Neural cell (in vitro differentiated cells): ENCODE results near the gene MAP3K14. TPM values are rescaled to one million over a fixed set of nuclear protein-coding genes. Genes with fewer than 3 reads are reported as not detected.

Experiments used
- H2AFZ ChIP-seq: fragments of 200-600, 300-800 bp; sonication (generic), shearing (Covaris generic); 2 replicates; pipeline ENCODE4 v1.6.0; 2014; ENCODE audit warnings: low read depth, mild to moderate bottlenecking, antibody characterized with exemption, low read length, moderate library complexity
- H3F3A ChIP-seq: fragments of 200-600 bp; shearing (Covaris generic); 2 replicates; pipeline ENCODE4 v1.6.1; 2016; ENCODE audit warnings: mild to moderate bottlenecking, moderate library complexity, mixed read lengths, antibody characterized with exemption, low read length; ENCODE audit not compliant: insufficient read depth, poor library complexity, severe bottlenecking
- H3K27ac ChIP-seq: fragments of 200-600, 300-800 bp; sonication (generic), shearing (Covaris generic); 2 replicates; pipeline ENCODE4 v1.5.1; 2014; ENCODE audit warnings: mild to moderate bottlenecking, low read length, moderate library complexity
- H3K27me3 ChIP-seq: fragments of 300-800, 200-600 bp; sonication (generic), shearing (Covaris generic); 2 replicates; pipeline ENCODE4 v1.6.0; 2014; ENCODE audit warnings: mild to moderate bottlenecking, low read depth, low read length, moderate library complexity; ENCODE audit not compliant: insufficient read depth
- H3K36me3 ChIP-seq: fragments of 300-800, 200-600 bp; sonication (generic), shearing (Covaris generic); 2 replicates; pipeline ENCODE4 v1.5.1; 2014; ENCODE audit warnings: mild to moderate bottlenecking, antibody characterized with exemption, low read length, moderate library complexity; ENCODE audit not compliant: insufficient read depth
- H3K4me2 ChIP-seq: fragments of 300-800, 200-600 bp; sonication (generic), shearing (Covaris generic); 2 replicates; pipeline ENCODE4 v1.6.0; 2014; ENCODE audit warnings: mild to moderate bottlenecking, low read length
- H3K4me3 ChIP-seq: fragments of 300-800, 200-600 bp; sonication (generic), shearing (Covaris generic); 2 replicates; pipeline ENCODE4 v1.5.1; 2014; ENCODE audit warnings: mild to moderate bottlenecking, low read length, moderate library complexity
- H3K79me2 ChIP-seq: fragments of 200-600 bp; shearing (Covaris generic); replicated peaks from 2 replicates; pipeline ENCODE4 v1.6.0; 2014; ENCODE audit warnings: mild to moderate bottlenecking, low read length, moderate library complexity; ENCODE audit not compliant: insufficient read depth
- H3K9ac ChIP-seq: fragments of 300-800, 200-600 bp; sonication (generic), shearing (Covaris generic); 2 replicates; pipeline ENCODE4 v1.6.1; 2016; ENCODE audit warnings: mild to moderate bottlenecking, low read length, mixed read lengths
- H3K9me2 ChIP-seq: fragments of 200-600 bp; shearing (Covaris generic); 2 replicates; pipeline ENCODE4 v1.6.1; 2016; ENCODE audit warnings: mild to moderate bottlenecking, low read length, mixed read lengths; ENCODE audit not compliant: insufficient read depth
- H3K9me3 ChIP-seq: fragments of 200-600, 300-800 bp; sonication (generic), shearing (Covaris generic); 2 replicates; pipeline ENCODE4 v1.6.1; 2016; ENCODE audit warnings: mild to moderate bottlenecking, mixed run types, low read length, moderate library complexity, mixed read lengths
- H4K20me1 ChIP-seq: fragments of 200-600 bp; shearing (Covaris generic); 2 replicates; pipeline ENCODE4 v1.6.1; 2016; ENCODE audit warnings: mild to moderate bottlenecking, mixed run types; ENCODE audit not compliant: insufficient read depth
- CTCF ChIP-seq: fragments of 450-650 bp; IDR thresholded peaks from 2 replicates; pipeline ENCODE4 v1.5.1; 2014; ENCODE audit warnings: antibody characterized with exemption, mild to moderate bottlenecking, moderate library complexity; ENCODE audit not compliant: poor library complexity, severe bottlenecking
- EP300 ChIP-seq: fragments of 450-650 bp; conservative IDR thresholded peaks from 2 replicates; pipeline ENCODE4 v1.6.1; 2014; ENCODE audit warnings: antibody characterized with exemption, mild to moderate bottlenecking, moderate library complexity; ENCODE audit not compliant: poor library complexity, severe bottlenecking
- EZH2 ChIP-seq: fragments of 200-600, 300-800 bp; shearing (Covaris generic), sonication (generic); IDR thresholded peaks from 2 replicates; pipeline ENCODE4 v1.6.1; 2014; ENCODE audit warnings: antibody characterized with exemption, low read length, borderline replicate concordance, mild to moderate bottlenecking; ENCODE audit not compliant: insufficient read depth, poor library complexity, severe bottlenecking
- MXI1 ChIP-seq: fragments of 450-650 bp; conservative IDR thresholded peaks from 2 replicates; pipeline ENCODE4 v1.6.1; 2014; ENCODE audit warnings: antibody characterized with exemption, mild to moderate bottlenecking; ENCODE audit not compliant: poor library complexity, severe bottlenecking
- POLR2AphosphoS5 ChIP-seq: IDR thresholded peaks from 2 replicates; pipeline ENCODE4 v1.6.1; 2012
- RAD21 ChIP-seq: fragments of 450-650 bp; conservative IDR thresholded peaks from 2 replicates; pipeline ENCODE4 v1.6.1; 2014; ENCODE audit warnings: antibody characterized with exemption, mild to moderate bottlenecking, moderate library complexity
- REST ChIP-seq: IDR thresholded peaks from 2 replicates; pipeline ENCODE4 v1.6.1; 2012; ENCODE audit warnings: borderline replicate concordance
- SMC3 ChIP-seq: fragments of 450-650 bp; conservative IDR thresholded peaks from 2 replicates; pipeline ENCODE4 v1.6.1; 2014; ENCODE audit warnings: antibody characterized with exemption, mild to moderate bottlenecking, moderate library complexity; ENCODE audit not compliant: poor library complexity
- TAF1 ChIP-seq: IDR thresholded peaks from 2 replicates; pipeline ENCODE4 v1.6.1; 2012; ENCODE audit warnings: low read depth
- polyA plus RNA-seq: library from polyadenylated mRNA; depleted of rRNA; stranded (reverse); fragments of >200 nt; gene quantifications from 2 replicates; pipeline ENCODE4 v1.2.3, GENCODE V29; 2014

MAP3K14 gene
- polyA plus RNA-seq, 1 donor from 2014 or later, result 6.7 TPM

GRCh38 chr17:45248132-45248957 is 68.5 kb downstream of the MAP3K14 start:
- no peak for TF ChIP-seq EP300
- TF ChIP-seq REST, result no peak
- no peak for TF ChIP-seq MXI1
- no peak for TF ChIP-seq TAF1
- TF ChIP-seq SMC3, result no peak
- TF ChIP-seq EZH2, result no peak
- TF ChIP-seq POLR2AphosphoS5, result no peak
- no peak for TF ChIP-seq CTCF
- TF ChIP-seq RAD21, result no peak
- peak overlapping the region; percentile 51 for H3K9ac ChIP-seq
- H3K4me3 ChIP-seq, result peak overlapping the region; percentile 64
- no peak overlapping the region for H3K4me2 ChIP-seq
- no peaks in the 10 kb centered on the region for H3F3A ChIP-seq
- H4K20me1 ChIP-seq, result no peaks in the 10 kb centered on the region
- no peaks in the 10 kb centered on the region for H3K9me3 ChIP-seq
- H3K27ac ChIP-seq, result no peak overlapping the region
- H3K9me2 ChIP-seq, result no peaks in the 10 kb centered on the region
- H3K79me2 ChIP-seq, result no peaks in the 10 kb centered on the region
- H3K36me3 ChIP-seq, result no peaks in the 10 kb centered on the region
- H3K27me3 ChIP-seq, result peaks cover 21% of the 10 kb centered on the region
- no peak overlapping the region for H2AFZ ChIP-seq

- Histone ChIP-seq H3K27me3 (peaks cover 21% of the 10 kb centered on the region), H3K9me2 (no peaks in the 10 kb centered on the region), H2AFZ (peak overlapping the region; percentile 76), H3K4me2 (no peak overlapping the region), H4K20me1 (no peaks in the 10 kb centered on the region), H3K4me3 (peak overlapping the region; percentile 64), H3F3A (no peaks in the 10 kb centered on the region), H3K9ac (peak overlapping the region; percentile 51), H3K27ac (peak overlapping the region; percentile 20), H3K79me2 (no peaks in the 10 kb centered on the region), H3K9me3 (no peaks in the 10 kb centered on the region), H3K36me3 (no peaks in the 10 kb centered on the region)
- TF ChIP-seq SMC3, result no peak
- peak; percentile 5 for TF ChIP-seq MXI1
- peak; percentile 15 for TF ChIP-seq REST
- TF ChIP-seq RAD21, result no peak
- TF ChIP-seq EP300, result no peak
Observed at GRCh38 chr17:45247429-45248131, 69.2 kb downstream of the MAP3K14 start.
